IPS-NIHi11 (cell line): ENCODE results near the gene GALR2.

Source experiments
- DNase-seq: peaks from one replicate; pipeline ENCODE4 v3.0.0; 2012; ENCODE audit warnings: mixed read lengths, low spot score

GALR2 gene

DNA sequence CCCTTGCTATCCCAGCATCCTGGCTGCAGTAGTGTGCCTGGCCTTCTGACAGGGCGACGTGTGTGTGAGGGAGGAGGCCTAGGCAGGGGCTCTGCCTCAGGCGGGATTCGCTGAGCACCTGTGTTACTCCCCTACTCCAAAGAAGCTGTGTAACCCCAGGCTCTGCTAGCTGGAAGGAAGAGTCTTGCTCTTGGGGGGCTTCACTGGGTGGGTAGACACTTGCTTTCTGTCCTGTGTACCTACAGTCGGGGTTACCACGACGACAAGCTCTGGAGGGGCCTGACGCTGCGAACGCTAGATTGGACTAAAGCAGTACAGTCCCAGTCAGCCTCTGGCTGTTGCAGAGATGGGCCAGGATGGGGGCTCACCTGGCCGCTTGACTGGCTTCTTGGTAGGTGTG lies 19.5 kb downstream of the GALR2 start:
- DNase-seq, result no peak

DNA sequence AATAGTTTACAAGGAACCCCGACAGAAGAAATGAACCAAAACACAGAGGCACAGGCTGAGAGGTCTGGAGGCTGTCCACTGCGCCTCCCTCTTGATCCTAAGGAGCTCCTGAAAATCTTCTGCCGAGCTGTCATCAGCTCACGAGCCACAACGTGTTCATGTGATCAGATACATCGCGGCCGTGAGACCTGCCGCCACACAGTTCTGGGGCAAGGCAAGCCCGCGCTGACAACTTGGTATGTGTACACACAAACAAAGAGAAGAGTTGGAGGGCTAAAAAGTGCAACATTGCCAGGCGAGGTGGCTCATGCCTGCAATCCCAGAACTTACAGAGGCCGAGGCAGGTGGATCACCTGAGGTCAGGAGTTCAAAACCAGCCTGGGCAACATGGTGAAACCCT lies 21.4 kb downstream of the GALR2 start:
- no peak for DNase-seq

DNA sequence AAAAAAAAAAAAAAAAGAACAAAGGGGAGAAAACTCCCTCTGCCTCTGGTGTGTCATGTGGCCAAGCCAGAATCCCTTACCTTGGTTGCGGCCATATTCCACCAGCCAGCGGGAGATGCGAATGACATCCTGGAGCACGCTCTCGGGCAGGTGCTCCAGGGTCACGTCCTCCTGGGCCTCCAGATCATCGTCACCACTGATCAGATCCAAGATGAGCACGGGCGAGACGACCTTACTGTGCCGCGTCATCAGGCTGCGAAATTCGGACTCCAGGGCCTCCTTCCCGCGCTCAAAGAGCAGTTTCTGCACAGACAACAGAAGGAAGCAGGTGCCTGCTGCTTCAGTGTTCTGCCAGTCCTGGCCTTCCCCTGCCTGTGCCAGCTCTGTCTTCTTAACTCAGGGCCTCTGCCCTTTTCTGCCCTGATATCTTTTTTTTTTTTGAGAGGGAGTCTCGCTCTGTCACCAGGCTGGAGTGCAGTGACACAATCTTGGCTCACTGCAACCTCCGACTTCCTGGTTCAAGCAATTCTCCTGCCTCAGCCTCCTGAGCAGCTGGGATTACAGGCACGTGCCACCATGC lies 23.2 kb downstream of the GALR2 start:
- DNase-seq, result no peak

DNA sequence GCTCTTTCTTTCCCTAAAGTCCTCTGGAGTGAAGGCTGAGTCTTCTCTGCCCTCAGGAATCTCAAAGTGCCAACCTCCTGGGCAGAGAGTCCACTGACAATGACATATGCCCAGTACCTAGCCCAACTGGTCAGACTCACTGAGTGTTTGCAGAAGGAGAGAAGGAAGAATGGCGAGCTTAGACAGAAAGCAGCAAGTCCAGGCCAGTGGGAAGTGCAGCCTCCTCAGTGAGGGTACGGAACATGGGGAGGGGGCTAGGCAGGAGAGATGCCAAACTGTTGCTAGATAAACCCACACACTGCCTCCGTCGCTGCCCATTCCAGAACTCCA lies 28.3 kb downstream of the GALR2 start:
- no peak for DNase-seq

DNA sequence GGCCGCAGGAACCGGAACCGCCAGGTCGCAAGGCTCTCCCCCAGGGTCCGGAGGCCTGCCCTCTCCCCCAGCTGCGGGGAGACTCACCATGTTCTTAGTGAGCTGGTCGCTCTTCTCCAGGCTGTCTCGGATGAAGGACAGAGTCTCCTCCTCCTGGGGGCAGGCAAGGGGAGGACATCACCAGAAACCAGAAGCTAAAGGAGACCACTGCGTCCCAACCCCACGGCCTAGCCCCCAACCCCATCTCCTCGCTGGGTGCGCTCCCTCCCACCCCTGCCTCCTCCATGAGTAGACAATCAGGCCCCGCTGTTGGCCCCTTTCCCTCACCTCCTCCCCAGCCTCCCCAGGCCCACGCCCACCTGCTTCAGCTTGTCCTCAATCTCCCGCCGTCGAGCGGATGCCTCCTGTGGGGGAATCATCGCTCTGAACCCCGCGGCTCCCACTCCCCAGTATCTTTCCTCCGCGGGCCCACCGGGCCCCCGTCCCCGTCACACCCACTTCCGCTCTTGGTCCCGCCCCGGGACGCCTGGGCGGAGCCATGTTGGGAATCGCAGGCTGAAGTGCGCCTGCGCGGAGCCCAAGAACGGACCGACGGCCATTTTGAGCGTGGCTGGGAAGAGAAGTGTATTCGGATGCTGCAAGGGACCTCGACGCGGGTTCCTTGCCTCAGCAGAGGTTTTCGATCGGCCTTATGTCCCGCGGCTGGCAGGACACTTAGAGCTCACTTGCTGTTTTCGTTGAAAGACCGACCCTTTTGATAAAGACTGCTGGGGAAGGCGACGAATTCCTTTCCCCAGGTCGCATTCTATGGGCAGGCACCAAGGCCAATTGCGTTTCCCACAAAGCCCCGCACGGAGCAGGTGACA lies 28.9 kb downstream of the GALR2 start, which contains the start of gene EXOC7:
Gene EXOC7, minus strand, starts transcription at position 514 of the 866 bp plus-strand sequence. Its CDS starts 95 bp downstream, at position 419.
- DNase-seq, result peak; percentile 97

GRCh38 chr17:76104140-76104895 lies 29.7 kb downstream of the GALR2 start:
- no peak for DNase-seq

- DNase-seq, result no peak
Measured at GRCh38 chr17:76104896-76105231, 30.3 kb downstream of the GALR2 start.

GRCh38 chr17:76106703-76107102 lies 32.1 kb downstream of the GALR2 start:
- no peak for DNase-seq

GRCh38 chr17:76107509-76107908 lies 32.9 kb downstream of the GALR2 start:
- DNase-seq, result peak; percentile 3

DNA sequence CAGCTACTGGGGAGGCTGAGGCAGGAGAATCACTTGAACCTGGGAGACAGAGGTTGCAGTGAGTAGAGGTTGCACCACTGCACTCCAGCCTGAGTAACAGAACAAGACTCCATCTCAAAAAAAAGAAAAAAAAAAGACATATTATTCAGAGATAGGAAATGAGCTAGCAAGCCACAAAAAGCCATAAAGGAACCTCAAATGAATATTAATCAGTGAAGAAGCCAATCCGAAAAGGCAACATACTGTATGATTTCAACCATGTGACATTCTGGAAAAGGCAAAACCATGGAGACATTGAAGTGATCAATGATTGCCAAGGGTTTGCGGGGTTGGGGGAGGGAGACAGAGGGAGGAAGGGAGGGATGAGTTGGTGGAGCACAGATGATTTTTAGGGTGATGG lies 37.4 kb downstream of the GALR2 start:
- no peak for DNase-seq

DNA sequence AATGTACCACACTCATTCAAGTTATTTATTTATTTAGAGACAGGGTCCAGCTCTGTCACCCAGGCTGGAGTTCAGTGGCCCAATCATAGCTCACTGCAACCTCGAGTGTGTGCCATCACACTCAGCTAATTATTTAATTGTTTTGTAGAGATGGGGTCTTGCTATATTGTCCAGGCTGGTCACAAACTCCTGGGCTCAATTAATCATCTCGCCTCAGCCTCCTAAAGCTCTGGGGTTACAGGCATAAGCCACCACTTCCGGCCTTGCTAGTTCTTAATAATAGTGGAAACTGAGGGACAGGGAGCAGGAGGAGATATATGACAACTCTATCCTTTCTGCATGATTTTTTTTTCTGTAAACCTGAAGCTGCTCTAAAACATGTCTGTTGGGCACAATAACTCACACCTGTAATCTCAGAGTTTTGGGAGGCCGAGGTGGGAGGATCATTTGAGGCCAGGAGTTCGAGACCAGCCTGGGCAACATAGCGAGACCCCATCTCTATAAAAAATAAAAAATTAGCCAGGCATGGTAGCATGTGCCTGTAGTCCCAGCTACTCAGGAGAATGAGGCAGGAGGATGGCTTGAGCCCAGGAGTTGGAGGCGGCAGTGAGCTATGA lies 40.7 kb downstream of the GALR2 start:
- DNase-seq, result no peak

DNA sequence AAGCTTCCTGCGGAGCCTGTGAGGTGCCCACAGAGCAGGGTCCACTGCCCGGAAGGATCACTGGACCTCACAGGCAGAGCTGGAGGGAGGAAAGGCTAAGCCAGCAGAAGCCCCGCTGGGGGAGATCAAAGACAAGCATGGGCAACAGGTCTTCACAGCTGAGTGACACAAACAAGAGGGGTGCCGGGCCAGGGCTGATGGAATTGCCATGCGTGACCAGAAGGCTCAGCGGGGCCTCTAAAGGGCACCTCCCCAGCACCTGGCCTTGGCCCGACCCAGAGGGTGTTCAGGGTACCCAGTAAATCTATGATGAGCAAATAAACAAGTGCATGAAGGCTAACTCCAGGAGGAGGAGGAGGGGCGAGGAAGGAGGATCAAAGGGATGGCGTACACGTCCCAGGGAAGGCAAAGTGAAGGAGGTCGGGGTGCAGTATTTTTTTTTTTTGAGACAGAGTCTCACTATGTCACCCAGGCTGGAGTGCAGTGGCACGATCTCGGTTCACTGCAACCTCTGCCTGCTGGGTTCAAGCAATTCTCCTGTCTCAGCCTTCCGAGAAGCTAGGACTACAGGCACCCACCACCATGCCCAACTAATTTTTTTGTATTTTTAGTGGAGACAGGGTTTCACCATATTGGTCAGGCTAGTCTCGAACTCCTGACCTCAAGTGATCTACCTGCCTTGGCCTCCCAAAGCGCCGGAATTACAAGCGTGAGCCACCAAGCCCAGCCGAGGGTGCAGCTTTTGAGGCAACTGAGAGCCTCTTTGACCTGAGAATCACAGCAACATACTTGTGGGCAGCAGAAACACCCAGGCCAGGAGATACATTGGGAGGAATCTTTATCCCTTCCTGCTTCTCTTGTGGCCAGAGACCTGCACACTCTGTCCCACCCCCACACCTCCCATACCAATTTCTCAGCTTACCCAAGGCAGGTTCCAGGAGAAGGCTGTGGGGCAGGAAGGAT lies 45.1 kb downstream of the GALR2 start:
- no peak for DNase-seq

GRCh38 chr17:76120658-76121008 lies 46.1 kb downstream of the GALR2 start:
- DNase-seq, result no peak

GRCh38 chr17:76121932-76122430 lies 47.4 kb downstream of the GALR2 start:
- DNase-seq, result peak; percentile 71

- no peak for DNase-seq
Measured at GRCh38 chr17:76122431-76123190, 48.0 kb downstream of the GALR2 start.

DNA sequence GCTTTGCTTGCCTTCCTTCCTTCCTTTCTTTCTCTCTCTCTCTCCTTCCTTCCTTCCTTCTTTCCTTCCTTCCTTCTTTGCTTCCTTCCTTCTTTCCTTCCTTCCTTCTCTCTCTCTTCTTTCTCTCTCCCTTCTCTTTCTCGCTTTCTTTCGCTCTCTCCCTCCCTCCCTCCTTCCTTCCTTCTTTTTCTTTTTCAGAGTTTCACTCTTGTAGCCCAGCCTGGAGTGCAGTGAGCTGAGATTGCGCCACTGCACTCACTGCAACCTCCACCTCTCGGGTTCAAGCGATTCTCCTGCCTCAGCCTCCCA lies 48.6 kb downstream of the GALR2 start:
- DNase-seq, result no peak

GRCh38 chr17:76123749-76124581 lies 49.4 kb downstream of the GALR2 start:
- DNase-seq, result no peak

GRCh38 chr17:76124582-76125390 lies 50.2 kb downstream of the GALR2 start:
- DNase-seq, result peak; percentile 68

- no peak for DNase-seq
Measured at GRCh38 chr17:76125391-76125675, 50.8 kb downstream of the GALR2 start.
